Measurements from ENCODE around the gene MAGI2.

The MAGI2 gene

GRCh38 chr7:79453558-79454360 lies at the start of gene MAGI2:
MAGI2 (minus strand) TSS chr7:79453667; CDS start chr7:79453320, 347 bp downstream.
- peak within 1 kb of the TSS; percentile 42 for H3K4me3 Mint-ChIP-seq
- peaks cover 41% of the 10 kb centered on the region for H3K27me3 Mint-ChIP-seq
- DNase-seq = peak; percentile 22
- no peaks in the 10 kb centered on the region for H3K36me3 Mint-ChIP-seq
- CTCF ChIA-PET = no interaction called here
- H3K27ac Mint-ChIP-seq = no peak within 1 kb of the TSS
- peaks cover 19% of the 10 kb centered on the region for H3K4me1 Mint-ChIP-seq
- H3K9me3 Mint-ChIP-seq = no peaks in the 10 kb centered on the region

GRCh38 chr7:79502151-79502550 lies 48.7 kb upstream of the MAGI2 start:
- Mint-ChIP-seq H3K36me3 (no peaks in the 10 kb centered on the region), H3K4me3 (no peak overlapping the region), H3K27me3 (no peaks in the 10 kb centered on the region), H3K4me1 (no peaks in the 10 kb centered on the region), H3K27ac (no peak overlapping the region), H3K9me3 (no peaks in the 10 kb centered on the region)
- CTCF ChIA-PET = no interaction called here
- DNase-seq = no peak

GRCh38 chr7:79500759-79501158 lies 47.3 kb upstream of the MAGI2 start:
- Mint-ChIP-seq H3K4me1 (no peaks in the 10 kb centered on the region), H3K4me3 (no peak overlapping the region), H3K36me3 (no peaks in the 10 kb centered on the region), H3K27me3 (no peaks in the 10 kb centered on the region), H3K9me3 (no peaks in the 10 kb centered on the region), H3K27ac (no peak overlapping the region)
- DNase-seq = no peak
- CTCF ChIA-PET = no interaction called here

GRCh38 chr7:79497728-79498127 lies 44.3 kb upstream of the MAGI2 start:
- CTCF ChIA-PET = no interaction called here
- DNase-seq = no peak
- Mint-ChIP-seq H3K4me3 (no peak overlapping the region), H3K27me3 (no peaks in the 10 kb centered on the region), H3K9me3 (no peaks in the 10 kb centered on the region), H3K27ac (no peak overlapping the region), H3K36me3 (no peaks in the 10 kb centered on the region), H3K4me1 (no peaks in the 10 kb centered on the region)

GRCh38 chr7:79495544-79496272 lies 42.2 kb upstream of the MAGI2 start:
- Mint-ChIP-seq H3K4me1 (no peaks in the 10 kb centered on the region), H3K4me3 (no peak overlapping the region), H3K9me3 (no peaks in the 10 kb centered on the region), H3K36me3 (no peaks in the 10 kb centered on the region), H3K27ac (no peak overlapping the region), H3K27me3 (no peaks in the 10 kb centered on the region)
- CTCF ChIA-PET = no interaction called here
- no peak for DNase-seq

GRCh38 chr7:79494046-79494445 lies 40.6 kb upstream of the MAGI2 start:
- Mint-ChIP-seq H3K4me1 (no peaks in the 10 kb centered on the region), H3K36me3 (no peaks in the 10 kb centered on the region), H3K4me3 (no peak overlapping the region), H3K27ac (no peak overlapping the region), H3K9me3 (no peaks in the 10 kb centered on the region), H3K27me3 (no peaks in the 10 kb centered on the region)
- DNase-seq = no peak
- CTCF ChIA-PET = no interaction called here

- DNase-seq = no peak
- Mint-ChIP-seq H3K36me3 (no peaks in the 10 kb centered on the region), H3K4me1 (no peaks in the 10 kb centered on the region), H3K27ac (no peak overlapping the region), H3K4me3 (no peak overlapping the region), H3K9me3 (no peaks in the 10 kb centered on the region), H3K27me3 (no peaks in the 10 kb centered on the region)
- CTCF ChIA-PET = interaction anchor here (0.6 kb wide), 1 partner anchor 422 kb away, joined by 3 read pairs; no protein-coding TSS in a partner anchor
Measured at GRCh38 chr7:79489371-79489770, 35.9 kb upstream of the MAGI2 start.

GRCh38 chr7:79478386-79478785 lies 24.9 kb upstream of the MAGI2 start:
- CTCF ChIA-PET = no interaction called here

GRCh38 chr7:79475455-79475854 lies 22.0 kb upstream of the MAGI2 start:
- H3K4me1 Mint-ChIP-seq = no peaks in the 10 kb centered on the region
- H3K36me3 Mint-ChIP-seq = no peaks in the 10 kb centered on the region
- CTCF ChIA-PET = no interaction called here
- DNase-seq = no peak
- no peaks in the 10 kb centered on the region for H3K27me3 Mint-ChIP-seq
- peak overlapping the region; percentile 37 for H3K27ac Mint-ChIP-seq
- H3K4me3 Mint-ChIP-seq = no peak overlapping the region
- H3K9me3 Mint-ChIP-seq = no peaks in the 10 kb centered on the region

More at GRCh38 chr7:79478386-79478785, 24.9 kb upstream of the MAGI2 start:
- Mint-ChIP-seq H3K27me3 (no peaks in the 10 kb centered on the region), H3K4me3 (no peak overlapping the region), H3K27ac (no peak overlapping the region), H3K36me3 (no peaks in the 10 kb centered on the region), H3K4me1 (no peaks in the 10 kb centered on the region), H3K9me3 (no peaks in the 10 kb centered on the region)
- DNase-seq = no peak

- no peak overlapping the region for H3K27ac Mint-ChIP-seq
- no peaks in the 10 kb centered on the region for H3K4me1 Mint-ChIP-seq
- CTCF ChIA-PET = no interaction called here
- no peak for DNase-seq
- no peaks in the 10 kb centered on the region for H3K36me3 Mint-ChIP-seq
- H3K4me3 Mint-ChIP-seq = no peak overlapping the region
- H3K9me3 Mint-ChIP-seq = no peaks in the 10 kb centered on the region
- H3K27me3 Mint-ChIP-seq = no peaks in the 10 kb centered on the region
Measured at GRCh38 chr7:79471699-79472098, 18.2 kb upstream of the MAGI2 start.

- Mint-ChIP-seq H3K36me3 (no peaks in the 10 kb centered on the region), H3K4me3 (no peak overlapping the region), H3K27ac (no peak overlapping the region), H3K9me3 (no peaks in the 10 kb centered on the region), H3K27me3 (no peaks in the 10 kb centered on the region), H3K4me1 (no peaks in the 10 kb centered on the region)
- no peak for DNase-seq
- CTCF ChIA-PET = no interaction called here
Measured at GRCh38 chr7:79471283-79471682, 17.8 kb upstream of the MAGI2 start.

GRCh38 chr7:79465551-79465950 lies 12.1 kb upstream of the MAGI2 start:
- no peak overlapping the region for H3K4me3 Mint-ChIP-seq
- H3K4me1 Mint-ChIP-seq = no peaks in the 10 kb centered on the region
- no peak overlapping the region for H3K27ac Mint-ChIP-seq
- DNase-seq = no peak
- H3K27me3 Mint-ChIP-seq = no peaks in the 10 kb centered on the region
- no peaks in the 10 kb centered on the region for H3K36me3 Mint-ChIP-seq
- CTCF ChIA-PET = no interaction called here
- no peaks in the 10 kb centered on the region for H3K9me3 Mint-ChIP-seq

GRCh38 chr7:79464051-79464450 lies 10.6 kb upstream of the MAGI2 start:
- Mint-ChIP-seq H3K27me3 (no peaks in the 10 kb centered on the region), H3K27ac (no peak overlapping the region), H3K36me3 (no peaks in the 10 kb centered on the region), H3K9me3 (no peaks in the 10 kb centered on the region), H3K4me1 (no peaks in the 10 kb centered on the region), H3K4me3 (no peak overlapping the region)
- no peak for DNase-seq
- CTCF ChIA-PET = no interaction called here

GRCh38 chr7:79462390-79462789 lies 8.9 kb upstream of the MAGI2 start:
- Mint-ChIP-seq H3K9me3 (no peaks in the 10 kb centered on the region), H3K36me3 (no peaks in the 10 kb centered on the region), H3K27ac (no peak overlapping the region), H3K4me3 (no peak overlapping the region), H3K27me3 (no peaks in the 10 kb centered on the region), H3K4me1 (no peaks in the 10 kb centered on the region)
- CTCF ChIA-PET = no interaction called here
- DNase-seq = no peak

GRCh38 chr7:79461660-79462059 lies 8.2 kb upstream of the MAGI2 start:
- H3K4me3 Mint-ChIP-seq = no peak overlapping the region

More at GRCh38 chr7:79461660-79462059, 8.2 kb upstream of the MAGI2 start:
- DNase-seq = no peak
- Mint-ChIP-seq H3K27ac (no peak overlapping the region), H3K36me3 (no peaks in the 10 kb centered on the region), H3K9me3 (no peaks in the 10 kb centered on the region), H3K4me1 (no peaks in the 10 kb centered on the region), H3K27me3 (no peaks in the 10 kb centered on the region)
- CTCF ChIA-PET = no interaction called here

Data from activated naive CD4-positive, alpha-beta T cell treated with anti-CD3 and anti-CD28 coated beads, Interleukin-2, amount 10 ng/mL, durations not matched to agents 7 days and 5 days (primary cell).